K562 (cell line): ENCODE measurements around the gene C1orf87.

Source experiments
- BCLAF1 ChIP-seq, 2 experiments: fragments of 450-650 bp in 1 of 2; IDR thresholded peaks; 2 replicates each; pipeline ENCODE4 v1.6.1; 2011 to 2017; ENCODE audit warnings: low read depth in 2 of 2, antibody characterized with exemption in 1 of 2, borderline replicate concordance in 1 of 2, low read length in 1 of 2, mild to moderate bottlenecking in 1 of 2, mixed read lengths in 1 of 2; ENCODE audit not compliant: control insufficient read depth in 1 of 2
- CHD4 ChIP-seq: fragments of 200-600 bp; sonication (generic); IDR thresholded peaks from 3 replicates; pipeline ENCODE4 v1.6.1; 2012; ENCODE audit warnings: low read depth, mild to moderate bottlenecking, mixed read lengths, low read length, inconsistent platforms; ENCODE audit not compliant: insufficient read depth, insufficient replicate concordance, poor library complexity, severe bottlenecking
- CREB3 ChIP-seq: fragments of 450-650 bp; conservative IDR thresholded peaks from 2 replicates; pipeline ENCODE4 v1.6.1; 2016; ENCODE audit warnings: missing genetic modification characterization, low read depth, mild to moderate bottlenecking, missing compliant biosample characterization, moderate library complexity
- CTCF ChIP-seq, 3 experiments: IDR thresholded peaks in 2 of 3; conservative IDR thresholded peaks in 1 of 3; 2 replicates each; pipeline ENCODE4 v1.5.1; 2011 to 2012; ENCODE audit warnings: low read length in 3 of 3, mild to moderate bottlenecking in 3 of 3, control low read depth in 2 of 3, improper control_type of control experiment in 1 of 3, inconsistent platforms in 1 of 3, low read depth in 1 of 3, mixed read lengths in 1 of 3, moderate library complexity in 1 of 3; ENCODE audit not compliant: insufficient read depth in 2 of 3
- DDX20 ChIP-seq: fragments of 450-650 bp; IDR thresholded peaks from 2 replicates; pipeline ENCODE4 v1.6.1; 2016; ENCODE audit warnings: missing genetic modification characterization, low read depth, mild to moderate bottlenecking, missing compliant biosample characterization, moderate library complexity
- PML ChIP-seq: IDR thresholded peaks from 2 replicates; pipeline ENCODE4 v1.6.1; 2012; ENCODE audit warnings: low read length, inconsistent platforms
- POLR2AphosphoS2 ChIP-seq: IDR thresholded peaks from 2 replicates; pipeline ENCODE4 v1.6.1; 2012; ENCODE audit warnings: low read length, improper control_type of control experiment
- ZBTB12 ChIP-seq: fragments of 250-450 bp; sonication (Bioruptor Pico); IDR thresholded peaks from 2 replicates; pipeline ENCODE4 v1.4.0; 2020
- ZNF79 ChIP-seq: fragments of 250-450 bp; sonication (Bioruptor Pico); IDR thresholded peaks from 2 replicates; pipeline ENCODE4 v1.4.0; 2020; ENCODE audit warnings: low read depth, mild to moderate bottlenecking, moderate library complexity

- TF ChIP-seq POLR2AphosphoS2 (no peak), BCLAF1 (IDR thresholded peaks at IDR 0.05; ENCODE audit: borderline replicate concordance in 1 of 2, control insufficient read depth in 1 of 2, low read depth in 2 of 2, low read length in 1 of 2) (no peak), CTCF (IDR thresholded peaks at IDR 0.05 in 2 of 3, conservative IDR thresholded peaks at IDR 0.05 in 1 of 3; ENCODE audit: insufficient read depth in 2 of 3, low read depth in 1 of 3, low read length in 3 of 3) (no peak), CREB3 (tag) (no peak), CHD4 (no peak), ZBTB12 (no peak), ZNF79 (CRISPR knock-in tag) (no peak), DDX20 (tag) (no peak), PML (no peak)
These were observed 27.9 kb upstream of the C1orf87 start for GRCh38 chr1:60101516-60101915.
